Stomach smooth muscle (tissue), 2 donors: ENCODE measurements around the gene AGPAT2.

Source experiments
- H3K27ac ChIP-seq: one replicate; pipeline ENCODE4 v1.7.0; 2013; ENCODE audit warnings: mild to moderate bottlenecking, low read length, inconsistent platforms
- H3K27me3 ChIP-seq, 2 donors: one replicate each; pipeline ENCODE4 v1.7.0; 2013; ENCODE audit warnings: low read length in 2 of 2; ENCODE audit not compliant: insufficient read depth in 2 of 2, control insufficient read depth in 1 of 2
- H3K36me3 ChIP-seq, 2 donors: one replicate each; pipeline ENCODE4 v1.7.0; 2013; ENCODE audit warnings: low read length in 2 of 2; ENCODE audit not compliant: control insufficient read depth in 2 of 2, insufficient read depth in 2 of 2
- H3K4me1 ChIP-seq: one replicate; pipeline ENCODE4 v1.7.0; 2013; ENCODE audit warnings: low read length; ENCODE audit not compliant: control insufficient read depth, insufficient read depth
- H3K4me3 ChIP-seq, 2 donors: one replicate each; pipeline ENCODE4 v1.7.0; 2013; ENCODE audit warnings: low read length in 2 of 2
- H3K9ac ChIP-seq, 2 donors: one replicate each; pipeline ENCODE4 v1.7.0; 2013; ENCODE audit warnings: low read length in 2 of 2, mild to moderate bottlenecking in 1 of 2
- H3K9me3 ChIP-seq, 2 donors: one replicate each; pipeline ENCODE4 v1.7.0; 2013; ENCODE audit warnings: low read length in 2 of 2; ENCODE audit not compliant: control insufficient read depth in 2 of 2
- donor health status: healthy.
- donor health status: Pancreatic carcinoma.

Gene AGPAT2

DNA sequence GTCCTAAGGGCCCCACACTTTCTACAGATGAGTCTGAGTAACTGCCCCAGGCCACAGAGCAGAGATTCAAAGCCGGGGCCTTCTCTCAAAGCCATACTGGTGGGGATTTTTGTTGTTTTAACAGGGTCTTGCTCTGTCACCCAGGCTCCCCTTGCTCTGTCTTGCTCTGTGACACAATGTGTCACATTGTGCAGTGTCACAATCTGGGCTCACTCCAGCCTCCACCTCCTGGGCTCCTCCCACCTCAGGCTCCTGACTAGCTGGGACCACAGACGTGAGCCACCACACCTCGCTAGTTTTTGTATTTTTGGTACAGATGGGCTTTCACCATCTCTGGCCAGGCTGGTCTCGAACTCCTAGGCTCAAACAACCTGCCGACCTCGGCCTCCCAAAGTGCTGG lies 8.6 kb downstream of the AGPAT2 start:
- Histone ChIP-seq H3K4me3 (no peak overlapping the region), H3K9ac (no peak overlapping the region), H3K9me3 (no peaks in the 10 kb centered on the region), H3K4me1 (no peaks in the 10 kb centered on the region), H3K27ac (no peak overlapping the region), H3K27me3 (no peaks in the 10 kb centered on the region), H3K36me3 (peaks cover 4 to 5% of the 10 kb centered on the region in 2 donors)

- H3K27me3 ChIP-seq = no peaks in the 10 kb centered on the region
- peaks cover 4 to 5% of the 10 kb centered on the region in 2 donors for H3K36me3 ChIP-seq
- no peak overlapping the region for H3K4me3 ChIP-seq
- H3K4me1 ChIP-seq = no peaks in the 10 kb centered on the region
- no peak overlapping the region for H3K9ac ChIP-seq
- no peaks in the 10 kb centered on the region for H3K9me3 ChIP-seq
- no peak overlapping the region for H3K27ac ChIP-seq
Observed at GRCh38 chr9:136678034-136678433, 9.2 kb downstream of the AGPAT2 start.

DNA sequence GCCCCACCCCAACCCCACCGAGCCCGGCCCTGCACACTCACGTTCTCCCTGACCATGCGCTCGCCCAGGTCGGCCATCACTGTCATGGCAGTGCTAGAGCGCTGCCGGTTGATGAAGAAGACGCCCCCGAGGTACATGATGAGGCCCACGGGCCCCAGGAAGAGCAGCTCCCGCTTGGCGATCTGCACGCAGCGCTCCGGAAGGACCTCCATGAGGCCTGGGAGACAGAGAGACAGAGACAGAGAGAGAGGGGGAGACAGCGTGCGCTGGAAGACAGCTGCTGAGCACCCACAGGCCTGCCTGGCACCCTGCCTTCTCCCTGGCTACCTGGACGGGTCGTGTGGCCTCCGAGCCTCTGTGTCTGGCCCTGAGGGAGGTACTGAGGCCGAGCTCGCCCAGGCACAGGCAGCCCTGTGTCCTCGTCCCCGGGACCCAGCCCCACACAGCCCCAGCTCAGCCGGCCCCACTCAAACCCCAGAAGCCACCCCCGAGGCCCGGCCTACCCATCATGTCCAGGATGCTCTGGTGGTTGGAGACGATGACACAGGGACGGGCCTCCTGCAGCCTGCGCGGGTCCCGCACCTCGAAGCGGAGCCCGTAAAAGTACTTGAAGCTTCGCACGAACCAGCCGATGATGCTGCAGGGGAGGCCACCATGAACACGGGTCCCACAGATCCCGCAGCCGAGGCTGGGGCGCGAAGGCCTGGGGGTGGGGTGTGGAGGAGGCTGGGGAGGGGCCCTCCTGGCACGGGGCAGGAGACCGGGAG lies 10.2 kb downstream of the AGPAT2 start:
- Histone ChIP-seq H3K36me3 (peaks cover 4 to 5% of the 10 kb centered on the region in 2 donors), H3K9ac (no peak overlapping the region), H3K27me3 (no peaks in the 10 kb centered on the region), H3K9me3 (no peaks in the 10 kb centered on the region), H3K27ac (no peak overlapping the region), H3K4me3 (no peak overlapping the region), H3K4me1 (no peaks in the 10 kb centered on the region)

DNA sequence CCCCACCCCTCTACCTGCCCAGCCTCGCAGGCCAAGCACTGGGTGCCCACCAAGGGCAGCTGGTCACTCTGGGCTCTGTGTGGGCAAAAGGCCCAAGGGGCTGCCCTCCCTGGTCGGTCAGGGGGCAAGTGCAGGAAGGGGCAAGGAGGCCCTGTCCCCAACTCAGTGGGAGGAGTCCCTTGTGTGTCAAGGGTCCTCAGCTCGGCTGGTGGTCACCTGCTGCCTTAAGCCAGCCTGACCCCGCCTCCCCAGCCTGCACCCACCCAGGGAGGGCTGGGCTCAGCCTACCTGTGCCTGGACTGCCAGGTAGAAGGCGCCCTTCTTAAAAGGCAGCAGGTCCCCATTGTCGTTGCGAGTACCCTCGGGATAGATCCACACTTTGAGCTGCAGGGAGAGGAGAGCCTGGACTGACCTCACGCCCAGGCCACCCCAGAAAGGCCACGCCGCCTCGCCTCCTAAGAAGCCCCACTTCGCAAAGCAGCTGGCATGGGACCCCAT lies 10.9 kb downstream of the AGPAT2 start:
- no peak overlapping the region for H3K9ac ChIP-seq
- no peaks in the 10 kb centered on the region for H3K9me3 ChIP-seq
- H3K36me3 ChIP-seq = peaks cover 4 to 5% of the 10 kb centered on the region in 2 donors
- no peaks in the 10 kb centered on the region for H3K27me3 ChIP-seq
- no peak overlapping the region for H3K27ac ChIP-seq
- no peaks in the 10 kb centered on the region for H3K4me1 ChIP-seq
- no peak overlapping the region for H3K4me3 ChIP-seq

DNA sequence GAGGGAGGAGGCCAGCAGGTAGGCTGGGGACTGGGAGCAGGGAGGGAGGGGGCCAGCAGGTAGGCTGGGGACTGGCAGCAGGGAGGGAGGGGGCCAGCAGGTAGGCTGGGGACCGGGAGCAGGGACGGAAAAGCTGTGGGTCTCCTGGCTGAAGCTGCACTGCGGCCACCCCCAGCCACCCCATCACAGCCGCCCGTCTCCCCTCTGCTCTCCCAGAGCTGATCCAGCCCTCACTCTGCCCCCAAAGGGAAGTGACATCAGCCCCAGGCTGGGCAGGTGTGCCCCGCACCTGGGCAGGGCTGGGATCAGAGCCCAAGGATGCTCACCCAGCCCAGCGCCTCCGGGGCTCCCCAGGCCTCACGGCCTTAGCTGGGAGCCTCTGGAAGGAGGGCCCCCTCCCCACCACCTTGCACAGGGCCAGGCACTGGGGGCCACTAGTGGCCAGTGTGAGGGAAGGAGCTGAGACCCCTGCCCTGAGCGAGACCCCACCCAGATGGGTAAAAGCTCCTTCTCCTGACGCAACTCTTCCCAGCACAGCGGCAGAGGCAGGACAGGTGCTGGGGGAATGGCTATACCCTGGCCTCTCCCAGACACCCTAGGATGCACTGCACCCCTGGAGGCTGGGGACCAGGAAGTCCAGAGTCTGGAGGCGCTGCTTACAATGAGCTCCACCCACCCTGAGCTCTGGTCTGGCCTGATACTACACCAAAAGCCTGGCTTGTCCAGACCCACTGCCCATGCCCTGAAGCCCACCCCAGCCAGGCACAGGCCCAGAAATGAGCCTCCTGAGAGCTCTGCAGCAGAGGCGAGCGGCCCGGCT lies 11.6 kb downstream of the AGPAT2 start:
- H3K27me3 ChIP-seq = no peaks in the 10 kb centered on the region
- H3K4me3 ChIP-seq = no peak overlapping the region
- peaks cover 4 to 5% of the 10 kb centered on the region in 2 donors for H3K36me3 ChIP-seq
- H3K4me1 ChIP-seq = no peaks in the 10 kb centered on the region
- no peak overlapping the region for H3K9ac ChIP-seq
- H3K27ac ChIP-seq = no peak overlapping the region
- H3K9me3 ChIP-seq = no peaks in the 10 kb centered on the region

DNA sequence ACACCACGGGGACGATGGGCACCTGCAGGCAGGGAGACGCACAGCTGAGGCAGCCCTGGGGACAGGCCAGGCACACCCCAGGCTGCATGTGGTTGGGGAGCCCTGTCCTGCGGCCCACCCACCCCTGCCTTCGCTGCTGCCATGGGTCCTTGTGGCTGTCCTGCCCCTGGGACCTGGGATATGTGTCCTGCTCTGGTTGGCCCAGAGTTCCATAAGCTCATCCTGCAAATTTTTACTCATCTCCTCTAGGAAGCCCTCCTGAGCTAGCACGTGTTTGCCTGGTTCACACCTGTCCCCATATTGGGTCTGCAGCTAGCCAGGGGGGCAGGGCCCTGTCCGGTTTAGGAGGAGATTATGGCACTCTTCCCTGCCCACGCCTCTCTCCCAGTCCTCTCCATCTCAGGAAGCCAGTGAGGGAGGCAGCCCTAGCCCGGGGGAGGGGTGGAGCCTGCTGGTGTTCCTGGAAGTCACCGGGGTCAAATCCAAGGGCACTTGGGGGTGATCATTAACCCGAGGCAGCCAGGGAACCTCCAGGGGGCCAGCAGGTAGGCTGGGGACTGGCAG lies 12.4 kb downstream of the AGPAT2 start:
- no peaks in the 10 kb centered on the region for H3K4me1 ChIP-seq
- H3K9ac ChIP-seq = no peak overlapping the region
- H3K27me3 ChIP-seq = peaks cover 0 to 7% of the 10 kb centered on the region in 2 donors
- H3K9me3 ChIP-seq = no peaks in the 10 kb centered on the region
- no peak overlapping the region for H3K27ac ChIP-seq
- peaks cover 4 to 5% of the 10 kb centered on the region in 2 donors for H3K36me3 ChIP-seq
- H3K4me3 ChIP-seq = no peak overlapping the region

GRCh38 chr9:136673975-136674785 lies 13.1 kb downstream of the AGPAT2 start:
- H3K27me3 ChIP-seq = peaks cover 0 to 9% of the 10 kb centered on the region in 2 donors
- H3K4me1 ChIP-seq = no peaks in the 10 kb centered on the region
- peaks cover 4 to 5% of the 10 kb centered on the region in 2 donors for H3K36me3 ChIP-seq
- no peak overlapping the region for H3K9ac ChIP-seq
- H3K9me3 ChIP-seq = no peaks in the 10 kb centered on the region
- H3K4me3 ChIP-seq = no peak overlapping the region
- no peak overlapping the region for H3K27ac ChIP-seq

DNA sequence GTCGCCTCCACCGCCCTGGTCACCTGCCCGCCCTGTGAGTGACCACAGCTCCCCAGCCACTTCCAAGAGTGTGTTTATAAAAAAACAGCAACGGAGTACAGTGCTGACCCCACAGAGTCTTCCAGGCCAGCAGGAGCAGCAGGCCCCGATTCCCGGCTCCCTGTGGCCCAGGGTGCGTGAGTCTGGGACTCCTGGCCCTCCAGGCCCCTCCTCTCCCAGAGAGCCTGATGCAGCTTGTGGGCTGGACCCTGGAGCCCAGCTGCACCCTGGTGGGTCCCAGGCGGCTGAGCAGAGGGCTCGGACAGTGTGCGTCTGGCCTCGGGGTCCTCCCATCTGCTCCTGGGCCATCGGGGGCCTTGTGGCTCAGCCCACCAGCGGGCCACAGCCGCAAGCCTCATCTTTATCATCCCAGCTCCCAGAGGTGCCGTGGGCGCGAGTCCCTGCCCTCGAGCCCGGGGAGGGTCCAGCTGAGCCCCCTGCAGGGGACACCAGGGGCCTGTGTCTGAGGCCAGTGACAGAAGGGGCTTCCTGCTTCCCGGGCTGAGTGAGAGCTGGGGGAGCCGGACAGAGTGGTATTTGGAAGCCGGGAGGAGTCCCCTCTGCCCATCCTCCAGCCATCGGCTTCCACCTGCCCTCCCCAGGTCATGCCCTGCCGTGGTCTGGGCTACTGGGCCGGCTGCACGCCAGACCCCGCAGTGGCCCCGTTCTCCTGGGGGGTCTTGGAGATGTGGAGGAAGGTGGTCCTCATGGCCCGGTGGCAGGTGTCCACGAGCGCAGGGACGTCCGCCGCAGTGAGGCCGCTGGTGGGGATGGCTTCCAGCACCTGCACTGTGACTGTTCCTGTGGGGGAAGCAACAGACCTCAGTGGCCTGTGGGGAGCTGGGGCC lies 13.9 kb downstream of the AGPAT2 start:
- no peak overlapping the region for H3K9ac ChIP-seq
- no peaks in the 10 kb centered on the region for H3K4me1 ChIP-seq
- H3K36me3 ChIP-seq = peaks cover 4 to 5% of the 10 kb centered on the region in 2 donors

GRCh38 chr9:136672431-136673087 lies 14.7 kb downstream of the AGPAT2 start:
- peaks cover 4 to 5% of the 10 kb centered on the region in 2 donors for H3K36me3 ChIP-seq
- no peaks in the 10 kb centered on the region for H3K9me3 ChIP-seq
- peaks cover 0 to 9% of the 10 kb centered on the region in 2 donors for H3K27me3 ChIP-seq
- no peak overlapping the region for H3K9ac ChIP-seq
- no peak overlapping the region for H3K4me3 ChIP-seq
- no peak overlapping the region for H3K27ac ChIP-seq
- no peaks in the 10 kb centered on the region for H3K4me1 ChIP-seq

More for the DNA sequence above, 13.9 kb downstream of the AGPAT2 start:
- Histone ChIP-seq H3K9me3 (no peaks in the 10 kb centered on the region), H3K27ac (no peak overlapping the region), H3K27me3 (peaks cover 0 to 9% of the 10 kb centered on the region in 2 donors), H3K4me3 (no peak overlapping the region)
